Mononuclear cell (primary cell): ENCODE measurements around the gene TRIM62. TPM values are rescaled to one million over a fixed set of nuclear protein-coding genes. Genes with fewer than 3 reads are reported as not detected.

Experiments used
- H3K27me3 ChIP-seq: 2 replicates; pipeline ENCODE4 v1.6.0; 2011; ENCODE audit warnings: low read length, control low read depth; ENCODE audit not compliant: insufficient read depth
- H3K4me1 ChIP-seq: 2 replicates; pipeline ENCODE4 v1.5.1; 2011; ENCODE audit warnings: mild to moderate bottlenecking, low read length, control low read depth; ENCODE audit not compliant: insufficient read depth
- H3K4me3 ChIP-seq: 2 replicates; pipeline ENCODE4 v1.5.1; 2011; ENCODE audit warnings: mild to moderate bottlenecking, low read length, moderate library complexity
- H3K9me3 ChIP-seq: 2 replicates; pipeline ENCODE4 v1.5.1; 2011; ENCODE audit warnings: low read depth, mild to moderate bottlenecking, control low read depth, low read length
- total RNA-seq: library from RNA; depleted of rRNA; stranded (reverse); fragments of >200 nt; gene quantifications from one replicate; pipeline ENCODE4 v1.2.3, GENCODE V29; 2012

TRIM62 gene
- total RNA-seq, 1 donor, result 9.9 TPM

- no peaks in the 10 kb centered on the region for H3K9me3 ChIP-seq
- H3K4me3 ChIP-seq, result no peak overlapping the region
- H3K27me3 ChIP-seq, result peaks cover 8% of the 10 kb centered on the region
- no peaks in the 10 kb centered on the region for H3K4me1 ChIP-seq
These were observed 6.9 kb upstream of the TRIM62 start for GRCh38 chr1:33188572-33189275.

DNA sequence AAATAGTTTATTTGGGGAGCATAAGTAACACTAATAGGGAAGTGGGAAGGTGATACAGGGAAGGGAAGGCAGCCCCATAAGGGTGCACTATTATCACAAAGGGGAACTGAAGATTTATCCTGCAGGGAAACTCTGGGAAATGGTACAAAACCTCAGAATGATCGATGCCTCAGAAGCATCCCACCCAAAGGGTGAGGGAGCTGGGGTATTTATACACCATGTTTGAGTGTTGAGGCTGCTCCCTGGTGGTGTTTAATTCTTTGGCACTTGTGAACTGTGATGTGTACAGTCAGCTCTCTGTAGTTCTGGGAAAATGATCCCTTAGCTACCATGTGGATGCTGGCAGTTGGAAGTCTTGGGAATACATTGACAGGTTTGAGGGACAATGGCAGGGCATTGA, 5.1 kb upstream of the TRIM62 start:
- H3K27me3 ChIP-seq, result peaks cover 3% of the 10 kb centered on the region
- no peak overlapping the region for H3K4me3 ChIP-seq
- H3K9me3 ChIP-seq, result no peaks in the 10 kb centered on the region
- H3K4me1 ChIP-seq, result peaks cover 10% of the 10 kb centered on the region

DNA sequence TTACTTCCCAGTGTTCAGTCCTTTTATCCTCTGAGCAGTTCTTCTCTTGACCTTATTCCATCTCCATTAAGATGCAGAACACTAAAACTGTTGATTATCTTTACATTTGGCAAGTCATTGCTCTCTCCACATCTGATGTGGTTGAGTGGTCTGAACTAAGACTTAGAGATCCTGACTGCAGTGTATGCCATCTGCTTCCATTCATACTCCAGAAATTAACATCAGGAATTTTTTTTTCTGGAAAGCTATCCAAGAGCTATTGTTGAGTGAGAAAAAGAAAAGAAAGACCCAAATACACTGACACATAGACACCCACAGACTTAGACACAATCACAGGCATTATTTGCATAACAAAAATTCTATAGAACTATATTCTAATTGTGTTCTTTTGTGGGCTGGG, 3.7 kb upstream of the TRIM62 start:
- H3K4me3 ChIP-seq, result no peak overlapping the region
- H3K9me3 ChIP-seq, result no peaks in the 10 kb centered on the region
- peaks cover 3% of the 10 kb centered on the region for H3K27me3 ChIP-seq
- peaks cover 11% of the 10 kb centered on the region for H3K4me1 ChIP-seq

- peaks cover 3% of the 10 kb centered on the region for H3K27me3 ChIP-seq
These were observed 1.5 kb upstream of the TRIM62 start for GRCh38 chr1:33183306-33183705.

GRCh38 chr1:33182896-33183295, 1.1 kb upstream of the TRIM62 start:
- H3K27me3 ChIP-seq, result peaks cover 3% of the 10 kb centered on the region
- H3K9me3 ChIP-seq, result no peaks in the 10 kb centered on the region
- no peak overlapping the region for H3K4me3 ChIP-seq
- H3K4me1 ChIP-seq, result peaks cover 15% of the 10 kb centered on the region

More at GRCh38 chr1:33183306-33183705, 1.5 kb upstream of the TRIM62 start:
- Histone ChIP-seq H3K4me1 (peaks cover 15% of the 10 kb centered on the region), H3K4me3 (no peak overlapping the region), H3K9me3 (no peaks in the 10 kb centered on the region)

GRCh38 chr1:33182401-33182841, 578 bp upstream of the TRIM62 start:
- H3K27me3 ChIP-seq, result peaks cover 3% of the 10 kb centered on the region
- H3K4me1 ChIP-seq, result peaks cover 15% of the 10 kb centered on the region
- H3K4me3 ChIP-seq, result no peak overlapping the region
- H3K9me3 ChIP-seq, result no peaks in the 10 kb centered on the region

DNA sequence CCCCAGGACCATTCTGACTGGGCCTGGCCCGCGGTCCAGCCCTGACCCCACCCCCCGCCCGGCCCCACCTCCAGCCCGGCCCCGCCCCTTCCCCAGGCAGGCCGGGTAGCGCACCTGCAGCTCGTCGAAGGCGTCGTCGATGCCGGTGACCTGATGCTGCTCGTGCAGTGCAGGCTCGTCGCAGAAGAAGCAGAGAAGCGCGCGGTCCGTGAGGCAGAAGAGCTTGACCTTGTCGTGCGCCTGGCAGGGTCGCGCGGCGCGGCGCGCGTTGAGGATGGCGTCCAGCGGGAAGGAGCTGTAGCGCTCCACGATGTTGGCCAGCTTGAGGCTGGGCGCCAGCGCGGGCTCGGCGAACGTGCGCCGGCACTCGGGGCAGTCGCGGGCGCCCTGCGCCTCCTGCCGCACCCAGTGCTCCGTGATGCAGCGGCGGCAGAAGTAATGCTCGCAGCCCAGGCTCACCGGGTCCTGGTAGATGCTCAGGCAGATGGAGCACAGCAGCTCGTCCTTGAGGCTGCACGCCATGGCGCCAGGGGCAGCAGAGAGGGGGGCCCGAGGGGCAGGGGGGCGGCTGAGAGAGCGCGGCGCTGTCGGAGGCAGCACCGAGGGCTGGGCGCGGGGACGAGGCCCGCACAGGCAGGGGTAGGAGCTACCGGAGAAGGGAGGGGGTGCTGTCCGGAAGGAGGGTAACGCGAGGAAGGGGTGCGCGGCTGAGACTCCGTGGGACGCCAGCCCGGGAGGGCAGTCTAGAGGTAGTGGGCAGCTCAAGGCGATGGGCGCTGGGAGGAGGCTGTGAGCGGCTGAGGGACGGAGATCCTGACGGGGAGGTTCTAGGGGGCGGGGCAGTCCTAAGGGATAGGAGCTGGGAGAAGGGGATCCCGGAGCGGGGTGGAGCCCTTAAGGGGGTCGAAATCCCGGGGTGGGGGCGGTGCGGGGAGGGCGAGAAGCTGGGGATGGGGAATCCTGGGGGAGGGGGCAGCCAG, 642 bp downstream of the TRIM62 start:
- H3K27me3 ChIP-seq, result peaks cover 3% of the 10 kb centered on the region
- H3K4me3 ChIP-seq, result peak overlapping the region; percentile 54

DNA sequence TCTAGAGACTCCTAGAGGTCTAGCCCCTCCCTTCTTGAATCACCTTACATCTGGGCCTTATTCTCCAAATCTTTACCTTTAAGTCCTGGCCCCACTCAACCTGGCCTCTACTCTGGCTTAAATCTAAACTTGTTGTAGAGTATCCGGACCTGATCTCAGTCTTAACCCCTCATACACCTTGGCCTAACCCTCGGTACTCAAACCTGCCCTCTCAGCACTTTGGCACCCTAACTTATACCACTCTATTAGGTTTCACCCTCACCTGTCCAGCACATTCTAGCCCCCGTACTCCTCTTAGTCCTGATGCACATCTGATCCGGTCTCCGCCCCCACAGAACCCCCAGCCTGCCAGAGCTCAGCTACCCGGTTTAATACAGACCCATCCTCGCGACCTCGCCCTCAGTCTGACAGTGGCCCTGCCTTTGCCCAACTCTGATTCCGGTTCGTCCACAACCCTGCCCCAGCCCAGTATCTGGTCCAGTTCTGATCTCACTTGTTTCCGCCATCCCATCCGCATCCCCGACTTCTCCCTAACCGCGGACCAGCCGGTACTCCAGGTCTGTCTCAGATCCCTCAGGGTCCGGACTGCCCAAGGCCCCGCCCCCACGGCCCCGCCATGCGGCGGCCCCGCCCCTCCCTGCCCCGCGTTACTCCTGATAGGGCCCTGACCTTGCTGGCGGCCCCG, 1.5 kb downstream of the TRIM62 start:
- Histone ChIP-seq H3K4me3 (no peak overlapping the region), H3K4me1 (peaks cover 15% of the 10 kb centered on the region), H3K27me3 (no peaks in the 10 kb centered on the region), H3K9me3 (no peaks in the 10 kb centered on the region)

More for the DNA sequence above, 642 bp downstream of the TRIM62 start:
- Histone ChIP-seq H3K9me3 (no peaks in the 10 kb centered on the region), H3K4me1 (peaks cover 15% of the 10 kb centered on the region)

- Histone ChIP-seq H3K4me1 (peaks cover 15% of the 10 kb centered on the region), H3K27me3 (no peaks in the 10 kb centered on the region)
These were observed 2.9 kb downstream of the TRIM62 start for GRCh38 chr1:33178836-33179439.

GRCh38 chr1:33177996-33178540, 3.8 kb downstream of the TRIM62 start:
- H3K27me3 ChIP-seq, result no peaks in the 10 kb centered on the region
- no peaks in the 10 kb centered on the region for H3K9me3 ChIP-seq
- H3K4me1 ChIP-seq, result peaks cover 15% of the 10 kb centered on the region
- H3K4me3 ChIP-seq, result no peak overlapping the region

More at GRCh38 chr1:33178836-33179439, 2.9 kb downstream of the TRIM62 start:
- no peak overlapping the region for H3K4me3 ChIP-seq
- no peaks in the 10 kb centered on the region for H3K9me3 ChIP-seq

DNA sequence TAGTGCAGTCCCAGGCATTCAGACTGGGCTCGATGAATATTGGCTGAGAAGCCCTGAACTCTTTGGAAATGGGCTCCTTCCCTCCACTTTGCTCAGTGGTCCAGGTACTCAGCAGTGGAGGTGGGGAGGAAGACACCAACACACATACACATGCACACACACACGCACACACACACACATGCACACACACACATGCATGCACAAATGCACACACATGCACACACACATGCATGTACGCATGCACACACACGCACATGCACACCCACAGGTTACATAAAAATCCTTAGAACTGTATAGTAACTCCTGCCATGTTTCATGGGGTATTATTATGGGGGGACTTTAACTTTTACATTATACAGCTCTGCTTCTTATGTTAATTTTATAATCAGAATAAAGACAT, 5.0 kb downstream of the TRIM62 start:
- Histone ChIP-seq H3K4me1 (peaks cover 5% of the 10 kb centered on the region), H3K9me3 (no peaks in the 10 kb centered on the region), H3K4me3 (no peak overlapping the region), H3K27me3 (no peaks in the 10 kb centered on the region)

DNA sequence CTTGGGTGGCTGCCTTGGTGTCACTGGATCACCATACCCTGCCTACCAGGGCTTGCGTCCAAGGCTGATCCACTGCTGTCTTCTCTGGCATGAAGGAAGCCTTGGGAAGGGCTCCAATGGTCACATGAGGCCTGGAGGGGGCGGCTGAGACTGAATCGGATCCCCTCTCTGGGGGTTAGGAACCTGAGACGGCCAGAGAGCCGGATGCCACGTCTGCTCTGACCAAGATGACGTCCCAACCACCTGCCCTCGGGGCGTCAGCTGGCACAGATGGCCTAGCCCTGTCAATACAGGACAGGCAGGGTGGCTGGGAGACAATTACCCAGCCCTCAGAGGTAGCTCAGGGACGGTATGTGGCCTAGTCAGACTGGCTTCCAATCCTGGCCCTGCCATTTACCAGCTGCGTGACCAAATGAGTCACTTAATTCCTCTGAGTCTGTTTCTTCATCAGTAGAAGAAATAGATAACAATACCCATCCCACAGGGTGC, 5.4 kb downstream of the TRIM62 start:
- Histone ChIP-seq H3K4me1 (peaks cover 5% of the 10 kb centered on the region), H3K27me3 (no peaks in the 10 kb centered on the region), H3K4me3 (no peak overlapping the region)

GRCh38 chr1:33175865-33176264, 6.0 kb downstream of the TRIM62 start:
- peaks cover 5% of the 10 kb centered on the region for H3K4me1 ChIP-seq
- no peaks in the 10 kb centered on the region for H3K27me3 ChIP-seq
- H3K9me3 ChIP-seq, result no peaks in the 10 kb centered on the region
- no peak overlapping the region for H3K4me3 ChIP-seq

More for the DNA sequence above, 5.4 kb downstream of the TRIM62 start:
- H3K9me3 ChIP-seq, result no peaks in the 10 kb centered on the region

DNA sequence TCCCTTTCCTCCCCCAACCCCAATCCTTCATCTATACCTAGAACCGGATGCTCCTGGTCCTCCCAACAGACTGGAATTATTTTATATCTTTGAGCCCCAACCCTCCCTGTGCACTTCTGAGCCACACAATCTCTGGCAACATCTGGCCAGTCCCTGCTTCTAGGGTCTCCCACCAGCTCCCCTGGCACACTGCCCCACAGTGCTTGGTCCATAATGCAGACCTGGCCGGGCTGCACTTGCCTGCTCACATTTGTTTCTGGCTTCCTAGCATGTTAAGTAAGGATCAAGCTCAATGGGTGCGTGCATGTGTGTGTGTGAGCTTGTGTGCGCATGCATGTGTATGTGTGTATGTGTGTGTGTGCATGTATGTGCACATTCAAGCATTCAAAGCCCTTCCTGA, 8.8 kb downstream of the TRIM62 start:
- Histone ChIP-seq H3K4me1 (no peaks in the 10 kb centered on the region), H3K9me3 (no peaks in the 10 kb centered on the region), H3K27me3 (no peaks in the 10 kb centered on the region), H3K4me3 (no peak overlapping the region)
